ENCODE measurements around the gene GFAP.
A peak's percentile ranks its signal among the peaks of the same experiment; 100 is the strongest.
"Not testable (repeated sequence)": the region's sequence is repeated elsewhere in the genome, so short reads cannot be mapped to it uniquely, and the experiment has no call there.

Gene GFAP

DNA sequence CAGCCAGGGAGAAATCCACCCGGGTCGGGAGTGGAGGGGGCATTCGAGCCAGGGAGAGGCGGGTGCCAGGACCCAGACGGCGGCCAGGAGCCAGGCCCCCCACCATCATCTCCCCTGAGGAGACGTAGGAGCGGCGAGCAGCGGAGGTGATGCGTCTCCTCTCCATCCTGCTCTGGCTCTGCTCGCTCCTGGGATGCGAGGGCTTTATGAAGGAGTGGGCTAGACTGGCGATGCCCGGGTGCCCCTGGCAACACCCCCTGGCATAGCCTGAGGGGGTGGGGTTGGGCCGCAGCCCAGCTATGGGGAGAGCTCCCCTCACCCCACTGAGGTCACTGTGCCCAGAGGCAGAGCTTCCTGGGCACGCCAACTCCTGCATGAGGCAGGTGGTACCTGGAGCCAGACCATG, at the start of gene GFAP:
TSS of gene GFAP (minus strand) at position 180 of the 406 bp plus-strand sequence. CDS start at position 166, 14 bp downstream.
- DNase-seq: peak; percentile 60

DNA sequence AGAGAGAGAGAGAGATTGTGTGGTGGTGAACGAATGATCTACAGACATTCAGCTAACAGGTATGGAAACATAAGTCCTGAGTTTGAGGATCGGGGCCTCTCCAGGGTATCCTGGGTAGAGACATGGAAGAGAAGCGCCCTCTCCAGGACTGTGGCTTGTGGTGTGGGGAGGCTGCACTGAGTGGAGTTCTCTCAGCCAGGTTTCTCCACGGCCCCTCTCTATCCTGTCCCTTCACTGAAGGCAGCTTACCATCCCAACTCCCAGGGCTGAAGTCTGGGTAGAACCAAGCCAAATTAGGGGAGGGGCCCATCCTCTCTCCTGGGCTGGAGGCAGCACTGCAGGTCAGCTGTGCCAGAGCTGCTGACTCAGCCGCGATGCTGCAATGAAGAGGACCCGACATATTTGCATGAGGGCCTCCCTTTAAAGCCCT, 46.6 kb upstream of the GFAP start:
- peak; percentile 8 for DNase-seq

DNA sequence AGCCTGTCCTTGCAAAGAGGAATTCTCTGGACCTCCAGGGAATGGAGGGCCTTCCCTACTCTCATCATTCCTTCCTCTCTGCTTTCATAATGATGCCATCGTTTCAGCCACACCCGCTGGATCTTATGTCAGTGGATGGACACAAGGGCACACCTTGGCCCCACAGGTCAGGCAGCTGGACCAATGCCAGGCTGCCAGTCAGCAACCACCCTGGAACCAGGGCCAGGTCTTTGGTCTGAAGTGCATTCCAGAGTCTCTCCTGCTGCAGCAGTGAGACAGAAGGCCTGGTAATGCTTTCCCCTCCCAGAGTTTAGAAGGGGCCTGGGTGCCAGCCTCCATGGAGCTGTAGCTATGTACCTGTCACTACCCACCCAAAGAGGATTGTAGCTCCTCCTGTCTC, 45.4 kb upstream of the GFAP start:
- DNase-seq: no peak

DNA sequence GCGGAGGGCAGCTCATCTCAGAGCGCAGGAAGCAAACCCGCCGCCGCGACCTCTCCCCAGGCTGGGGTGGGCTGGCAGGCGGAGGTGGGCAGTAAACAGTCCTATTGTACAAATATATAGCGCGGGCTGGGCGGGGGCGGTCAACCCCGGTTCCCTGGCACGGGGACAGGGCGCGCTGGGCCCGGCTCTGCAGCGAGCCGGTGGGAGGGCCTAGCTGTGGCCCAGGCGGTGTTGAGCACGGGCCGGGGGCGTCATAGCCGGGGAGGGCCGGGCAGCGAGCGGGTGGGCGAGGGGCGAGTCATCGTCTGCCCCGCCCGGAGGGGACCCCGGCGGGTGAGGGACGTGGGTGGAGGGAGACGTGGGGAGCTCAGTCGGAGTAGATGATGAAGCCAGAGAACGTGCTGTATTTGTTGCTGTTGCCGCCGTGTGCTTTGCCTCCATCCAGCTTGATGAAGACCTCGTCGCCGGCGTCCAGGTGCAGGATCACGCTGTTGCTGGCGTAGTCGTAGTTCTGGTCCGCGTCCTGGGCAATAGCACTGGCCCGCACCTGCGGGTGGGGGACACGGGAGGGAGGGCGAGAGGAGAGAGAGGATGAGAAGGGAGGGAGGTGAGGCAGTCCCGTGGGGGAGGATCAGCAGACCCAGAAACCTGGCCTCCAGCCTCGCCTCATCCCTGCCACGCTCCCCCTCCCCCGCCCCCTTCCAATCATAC, 44.7 kb upstream of the GFAP start:
- no peak for DNase-seq

DNA sequence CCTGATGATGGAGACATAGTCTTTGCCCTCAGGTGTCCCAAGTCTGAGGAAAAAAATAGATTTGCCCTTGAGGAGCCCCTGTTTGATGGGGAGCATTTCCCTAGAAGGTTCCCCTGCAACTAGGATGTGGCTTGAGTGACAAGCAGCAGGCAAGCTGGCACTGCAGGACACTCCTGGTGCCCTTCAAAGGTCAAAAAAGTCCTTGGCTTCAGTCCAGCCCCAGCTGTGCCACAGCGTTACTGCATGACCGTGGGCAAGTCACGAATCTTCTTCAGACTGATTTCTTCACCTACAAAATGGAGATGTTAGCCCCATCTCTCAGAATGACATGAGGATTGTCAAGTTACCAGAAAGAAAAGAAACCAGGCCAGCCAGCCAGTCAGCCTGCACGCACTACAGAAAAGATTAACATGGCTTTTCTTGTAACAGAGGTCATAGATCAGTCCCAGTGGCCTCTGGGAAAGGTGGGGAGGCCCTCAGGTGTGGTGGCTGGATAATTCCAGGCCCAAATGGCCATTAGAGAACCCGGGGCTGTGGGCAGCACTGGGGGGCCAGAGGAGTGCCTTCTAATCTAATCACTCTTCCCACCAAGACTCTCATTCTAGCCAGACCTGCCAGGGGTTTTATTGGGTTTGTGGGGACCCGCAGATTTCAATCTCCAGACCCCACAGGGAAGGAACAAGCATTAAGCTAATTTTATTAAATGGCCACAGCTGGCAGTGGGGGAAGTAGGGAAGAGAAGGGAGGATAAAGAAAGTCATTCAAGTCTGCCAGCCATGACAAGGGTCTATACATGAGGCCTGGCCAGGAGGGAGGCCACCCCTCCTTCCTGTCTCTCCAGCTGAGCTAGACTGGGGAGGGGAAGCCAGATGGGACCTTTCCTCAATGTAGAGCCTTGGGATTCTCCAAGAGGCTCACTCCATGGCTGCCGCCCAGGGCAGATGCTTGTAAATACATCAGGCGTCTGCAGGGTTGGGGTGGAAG, 42.0 kb upstream of the GFAP start:
- no peak for DNase-seq

DNA sequence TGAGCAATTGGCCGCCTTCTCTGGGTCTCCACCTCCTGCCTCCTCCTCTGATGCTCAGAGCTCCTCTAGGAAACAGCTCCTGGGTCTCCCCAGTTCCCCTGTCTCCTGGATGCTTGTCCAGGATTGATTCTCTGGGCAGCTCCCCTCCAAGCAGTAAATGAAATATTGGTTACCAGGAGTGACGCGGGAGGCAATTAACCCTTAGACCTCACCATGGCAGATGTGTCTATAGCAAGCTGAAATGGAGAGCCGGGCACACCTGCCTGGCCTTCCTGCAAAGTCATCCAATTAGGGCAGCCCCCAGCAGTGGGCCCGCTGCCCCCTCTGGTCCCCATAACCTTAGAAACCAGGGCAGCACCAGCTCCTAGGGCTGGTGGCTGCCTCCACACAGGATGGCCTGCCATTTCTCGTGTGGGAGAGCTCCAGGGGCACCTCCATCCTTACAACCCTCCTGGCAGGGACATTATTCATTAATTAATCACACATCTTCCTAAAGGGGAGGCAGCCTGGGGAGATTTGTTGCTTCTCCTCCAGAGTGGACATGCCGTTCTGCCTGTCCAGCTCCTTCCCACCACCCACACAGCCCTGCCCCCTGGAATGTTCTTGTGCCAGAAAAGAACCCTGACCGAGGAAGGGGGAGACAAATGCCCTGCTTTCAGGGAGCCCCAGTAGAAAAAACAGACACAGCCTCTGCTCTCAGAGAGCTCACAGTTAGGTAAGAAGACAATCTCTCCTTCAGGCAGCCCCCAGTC, 40.5 kb upstream of the GFAP start:
- DNase-seq: no peak

DNA sequence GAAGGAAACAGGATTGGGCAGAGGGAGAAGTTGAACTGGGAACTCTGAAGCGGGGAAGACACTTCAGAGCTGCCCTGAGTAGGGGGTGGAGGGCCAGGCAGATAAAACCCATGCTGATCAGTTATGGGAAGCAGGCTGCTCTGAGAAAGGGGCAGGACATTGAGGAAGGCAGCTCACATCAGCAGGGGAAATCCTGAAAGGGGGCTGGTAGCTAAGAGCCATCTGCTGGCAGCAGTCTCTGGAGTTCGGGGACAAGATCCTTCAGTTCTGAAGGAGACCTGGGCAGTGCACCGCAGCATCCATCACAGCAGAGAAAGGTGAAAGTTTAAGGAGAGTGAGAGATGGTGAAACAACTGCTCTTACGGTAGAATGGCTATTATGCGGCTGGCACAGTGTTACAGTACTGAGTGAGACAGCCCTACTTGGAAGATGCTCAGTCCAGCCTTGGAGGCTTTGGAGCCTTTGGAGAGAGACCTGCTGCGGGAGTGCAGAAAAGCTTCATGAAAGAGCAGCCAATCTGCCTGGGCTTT, 37.7 kb upstream of the GFAP start:
- DNase-seq: no peak

DNA sequence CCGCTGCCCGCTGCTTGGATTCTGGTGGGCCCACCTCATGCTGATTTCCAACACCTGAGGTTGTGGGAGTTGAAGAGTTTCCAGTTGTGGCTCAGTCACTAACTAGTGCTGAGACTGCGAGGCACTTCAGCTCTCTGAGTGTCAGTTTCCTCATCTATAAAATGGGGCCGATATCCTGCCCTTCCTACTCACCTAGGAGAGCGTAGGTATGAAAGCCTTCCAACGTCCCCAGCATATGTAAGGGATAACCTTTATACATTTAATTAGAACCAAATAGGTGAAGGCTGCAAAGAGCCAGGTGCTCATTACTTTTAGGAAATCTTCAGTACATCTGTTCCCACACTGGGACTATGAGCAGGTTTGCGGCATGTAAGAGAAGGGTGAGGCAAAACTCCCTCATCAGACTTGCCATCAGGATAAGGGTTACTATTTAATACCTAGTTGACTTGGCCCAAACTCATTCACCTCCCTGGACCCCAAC, 33.1 kb upstream of the GFAP start:
- no peak for DNase-seq

DNA sequence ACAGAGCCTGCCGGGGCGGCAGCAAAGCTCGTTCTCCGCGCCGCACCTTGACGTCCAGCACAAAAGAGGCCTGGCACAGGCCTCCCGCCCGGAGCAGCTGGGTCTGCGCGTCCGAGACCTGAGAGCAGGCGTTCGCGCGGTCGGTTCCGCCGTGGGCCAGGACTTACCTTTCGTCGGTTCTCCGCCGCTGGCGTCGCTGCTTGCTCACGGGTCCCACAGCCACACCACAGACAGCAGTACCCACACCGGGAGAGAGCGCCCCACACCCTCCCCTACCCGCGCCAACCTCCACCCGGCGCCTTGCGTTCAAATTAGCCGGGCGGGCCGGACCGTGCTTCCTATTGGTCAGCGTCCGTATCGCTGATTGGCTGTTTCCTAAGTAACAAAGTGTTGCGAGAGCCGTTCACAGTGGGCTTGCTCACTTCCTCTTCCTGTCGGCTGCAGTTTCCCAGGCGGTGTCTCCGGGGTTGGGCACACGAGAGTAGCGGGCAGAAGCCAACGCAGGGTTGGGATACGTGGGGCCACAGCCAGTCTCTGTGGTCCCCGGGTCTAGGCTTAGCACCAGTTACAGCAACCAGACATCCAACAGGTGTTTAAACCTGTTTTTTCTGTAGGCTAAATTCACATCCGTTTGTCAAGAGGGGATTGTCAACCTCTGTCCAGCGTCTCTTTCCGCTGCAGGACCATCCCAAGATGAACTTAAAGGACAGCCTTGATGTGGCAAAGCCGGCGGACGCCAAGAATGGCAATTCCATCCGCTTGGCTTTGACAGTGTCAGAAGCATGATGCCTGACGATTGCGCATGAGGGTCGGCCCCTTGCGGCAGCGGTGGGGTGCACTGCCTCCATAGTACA, 32.4 kb upstream of the GFAP start, which contains the start of gene KIF18B:
TSS of gene KIF18B (minus strand) at position 313 of the 854 bp plus-strand sequence. CDS start 11,429 bp downstream, outside the sequence.
- peak; percentile 93 for DNase-seq

DNA sequence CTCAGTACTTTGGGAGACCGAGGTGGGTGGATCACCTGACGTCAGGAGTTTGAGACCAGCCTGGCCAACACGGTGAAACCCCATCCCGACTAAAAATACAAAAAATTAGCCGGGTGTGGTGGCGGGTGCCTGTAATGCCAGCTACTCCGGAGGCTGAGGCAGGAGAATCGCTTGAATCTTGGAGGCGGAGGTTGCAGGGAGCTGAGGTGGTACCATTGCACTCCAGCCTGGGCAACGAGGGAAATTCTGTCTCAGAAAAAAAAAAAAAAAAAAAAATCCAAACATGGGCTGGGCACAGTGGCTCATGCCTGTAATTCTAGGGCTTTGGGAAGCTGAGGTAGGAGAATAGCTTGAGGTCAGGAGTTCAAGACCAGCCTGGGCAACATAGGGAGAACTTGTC, 30.4 kb upstream of the GFAP start:
- not testable (repeated sequence) for DNase-seq

DNA sequence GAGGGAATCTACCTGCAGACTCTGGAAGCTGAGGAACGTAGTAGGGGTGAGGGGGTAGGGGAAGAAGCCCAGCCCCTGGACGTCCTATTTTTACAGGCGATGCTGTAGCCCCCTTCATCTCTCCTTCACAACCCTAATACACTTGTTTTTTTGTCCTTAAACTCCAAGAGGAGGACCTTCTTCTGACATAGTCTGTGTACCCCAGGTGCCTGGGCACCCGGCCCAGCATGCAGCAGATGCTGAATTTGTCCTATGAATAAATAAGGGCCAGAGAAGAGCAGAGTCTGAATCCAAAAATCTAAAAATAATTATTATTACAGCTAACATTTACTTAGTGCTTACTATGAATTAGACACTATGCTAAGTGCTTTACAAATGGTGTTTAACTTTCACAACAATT, 27.2 kb upstream of the GFAP start:
- DNase-seq: peak; percentile 60

DNA sequence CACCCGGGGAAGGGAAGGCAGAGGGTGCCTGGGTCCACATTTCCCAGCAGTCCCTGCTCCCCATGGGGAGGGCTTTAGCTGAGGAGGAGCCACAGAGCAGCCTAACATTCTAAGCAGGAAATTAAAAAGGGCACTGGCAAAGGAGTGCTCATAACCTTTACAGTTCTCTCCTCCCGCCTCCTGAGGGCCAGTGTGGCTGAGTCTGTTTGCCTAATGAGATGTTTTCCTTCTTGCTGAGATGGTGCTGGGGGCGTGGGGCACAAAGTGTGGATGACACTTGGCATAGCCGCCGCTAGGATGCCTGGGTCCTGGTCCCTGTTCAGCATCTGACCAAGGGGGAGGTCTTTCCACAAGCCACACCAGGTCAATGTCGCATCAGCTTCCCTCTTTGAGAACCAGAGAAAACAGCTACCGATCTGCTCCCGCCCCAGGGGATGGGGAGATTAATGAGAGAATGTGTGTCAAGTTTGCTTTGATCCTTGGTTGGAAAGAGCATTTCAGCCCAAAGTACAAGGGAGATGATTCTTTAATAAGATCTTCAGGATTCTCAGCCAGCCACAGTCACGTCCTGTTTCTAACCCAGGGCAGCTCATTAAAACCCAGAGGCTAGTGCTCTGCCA, 26.5 kb upstream of the GFAP start:
- no peak for DNase-seq

DNA sequence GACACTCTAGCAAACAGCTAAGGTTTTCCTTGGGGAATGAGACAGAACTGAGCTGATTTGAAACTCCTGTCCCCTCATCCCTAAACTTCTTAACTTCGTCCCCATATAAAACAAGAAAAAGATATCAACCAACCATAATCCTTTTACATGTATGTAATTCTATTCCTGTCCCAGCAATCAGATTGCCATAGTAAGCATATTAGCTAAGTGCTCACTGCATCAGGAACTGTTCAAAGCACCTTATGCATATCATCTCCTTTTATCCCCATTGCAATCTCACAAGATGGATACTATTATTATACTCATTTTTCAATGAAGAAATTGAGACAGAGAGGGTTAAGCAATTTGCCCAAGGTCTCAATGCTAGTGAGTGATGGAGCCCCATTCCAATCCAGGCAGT, 25.5 kb upstream of the GFAP start:
- DNase-seq: no peak

DNA sequence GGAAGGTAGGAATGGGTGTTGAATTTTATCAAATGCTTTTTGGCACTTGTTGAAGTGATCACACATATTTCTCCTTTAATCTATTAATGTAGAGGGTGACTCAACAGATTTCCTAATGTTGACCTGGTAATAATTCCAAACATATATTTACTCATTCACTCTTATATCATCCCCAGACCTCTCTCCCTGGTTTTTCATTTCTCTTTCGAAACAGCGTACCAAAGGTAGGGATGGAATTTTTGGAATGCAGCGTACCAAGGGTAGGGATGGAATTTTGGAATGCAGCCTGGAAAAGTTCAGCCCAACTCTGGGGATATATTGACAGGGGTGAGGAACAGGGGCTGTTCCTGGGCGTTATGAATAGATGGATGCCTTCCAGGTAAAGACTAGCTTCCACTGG, 25.0 kb upstream of the GFAP start:
- DNase-seq: no peak

DNA sequence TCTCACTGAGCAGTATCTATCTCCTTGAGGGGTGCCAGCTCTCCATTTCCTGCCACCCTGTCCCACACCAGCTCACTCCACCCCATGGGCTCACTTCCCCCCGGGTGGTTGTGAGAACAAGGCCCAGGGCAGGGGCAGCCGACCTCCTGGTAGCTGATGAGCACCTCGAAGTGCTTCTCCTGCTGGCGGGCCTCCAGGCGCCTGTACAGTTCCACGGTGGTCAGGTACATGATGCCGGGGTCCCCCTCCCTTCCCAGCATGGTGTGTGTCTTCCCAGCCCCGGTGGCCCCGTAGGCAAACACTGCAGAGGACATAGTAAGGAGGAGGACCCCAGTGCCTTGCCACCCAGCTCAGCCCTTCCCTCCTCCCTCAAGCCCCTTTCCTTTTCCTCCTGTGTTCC, 19.8 kb upstream of the GFAP start:
- DNase-seq: no peak

DNA sequence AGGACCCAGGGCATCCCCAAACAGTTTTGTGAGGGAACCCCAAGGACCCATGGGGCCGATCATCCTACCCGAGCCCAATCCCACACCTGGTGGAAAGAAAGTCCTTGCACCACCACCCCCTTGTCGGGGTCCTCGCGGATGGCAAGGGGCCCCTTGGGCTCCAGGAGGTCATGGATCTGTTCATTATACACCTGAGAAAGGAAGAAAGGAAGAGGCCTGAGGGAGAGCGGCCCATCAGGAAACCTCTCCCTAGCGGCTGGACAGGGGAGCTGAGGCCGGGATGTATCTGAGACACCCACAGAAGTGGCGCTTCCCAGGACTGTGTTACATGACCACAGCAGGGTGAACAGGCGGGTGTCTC, 19.4 kb upstream of the GFAP start:
- DNase-seq: no peak

DNA sequence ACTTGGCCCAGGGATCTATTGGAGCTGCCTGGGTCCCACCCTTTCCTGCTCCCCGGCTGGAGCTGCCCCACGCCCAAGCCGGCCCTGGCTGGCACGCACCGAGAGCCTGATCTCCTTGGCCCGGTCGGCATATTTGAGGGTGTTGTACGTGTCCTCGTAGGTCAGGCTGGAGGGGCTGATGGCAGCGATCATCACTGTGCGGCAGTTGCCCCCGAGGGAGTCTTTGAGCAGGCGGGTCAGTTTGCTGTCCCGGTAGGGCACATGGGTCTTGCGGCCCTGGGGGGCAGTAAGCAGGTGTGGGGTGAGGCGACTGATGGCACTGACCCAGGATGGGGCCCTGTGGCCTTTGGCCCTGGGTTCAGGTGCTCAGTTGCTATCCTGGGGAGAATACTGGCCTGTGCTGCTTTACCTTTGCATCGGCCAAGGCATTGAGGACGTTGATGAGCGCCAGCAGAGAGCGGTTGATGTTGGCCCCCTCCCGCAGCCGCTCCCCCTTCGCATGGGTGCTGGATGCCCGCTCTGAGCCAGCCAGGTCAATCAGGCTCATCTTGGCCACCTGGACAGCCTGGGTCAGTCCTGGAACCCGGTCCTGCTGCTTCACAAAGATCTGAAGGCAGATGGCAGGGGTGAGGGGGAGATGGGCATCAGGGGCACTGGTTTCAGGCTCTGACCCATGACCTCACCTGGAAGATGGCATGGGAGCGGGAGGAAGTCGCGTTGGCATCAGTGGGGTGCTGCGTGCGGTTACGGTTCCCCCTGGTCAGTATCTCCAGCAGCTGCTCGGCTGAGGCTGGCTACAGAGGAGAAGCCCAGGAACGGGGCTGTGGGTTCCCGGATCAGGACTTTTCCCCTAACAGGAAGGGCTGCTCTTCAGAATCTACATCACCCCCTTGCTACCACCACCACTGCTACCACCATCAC, 18.8 kb upstream of the GFAP start:
- DNase-seq: no peak

DNA sequence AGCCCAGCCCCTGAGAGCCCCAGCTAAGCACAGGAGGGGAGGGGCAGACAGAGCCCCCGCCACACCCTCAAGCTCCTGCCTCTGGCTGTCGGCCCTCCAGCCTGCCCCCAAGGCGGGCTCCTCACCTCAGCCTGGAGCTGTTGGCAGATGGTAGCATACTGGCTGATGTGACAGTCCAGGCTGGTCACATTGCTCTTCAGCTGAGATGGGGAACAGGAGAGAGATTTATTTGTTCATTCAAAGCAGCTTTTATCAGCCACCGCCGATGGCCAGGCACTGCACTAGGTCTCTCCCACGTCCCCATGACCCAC, 17.4 kb upstream of the GFAP start:
- no peak for DNase-seq

DNA sequence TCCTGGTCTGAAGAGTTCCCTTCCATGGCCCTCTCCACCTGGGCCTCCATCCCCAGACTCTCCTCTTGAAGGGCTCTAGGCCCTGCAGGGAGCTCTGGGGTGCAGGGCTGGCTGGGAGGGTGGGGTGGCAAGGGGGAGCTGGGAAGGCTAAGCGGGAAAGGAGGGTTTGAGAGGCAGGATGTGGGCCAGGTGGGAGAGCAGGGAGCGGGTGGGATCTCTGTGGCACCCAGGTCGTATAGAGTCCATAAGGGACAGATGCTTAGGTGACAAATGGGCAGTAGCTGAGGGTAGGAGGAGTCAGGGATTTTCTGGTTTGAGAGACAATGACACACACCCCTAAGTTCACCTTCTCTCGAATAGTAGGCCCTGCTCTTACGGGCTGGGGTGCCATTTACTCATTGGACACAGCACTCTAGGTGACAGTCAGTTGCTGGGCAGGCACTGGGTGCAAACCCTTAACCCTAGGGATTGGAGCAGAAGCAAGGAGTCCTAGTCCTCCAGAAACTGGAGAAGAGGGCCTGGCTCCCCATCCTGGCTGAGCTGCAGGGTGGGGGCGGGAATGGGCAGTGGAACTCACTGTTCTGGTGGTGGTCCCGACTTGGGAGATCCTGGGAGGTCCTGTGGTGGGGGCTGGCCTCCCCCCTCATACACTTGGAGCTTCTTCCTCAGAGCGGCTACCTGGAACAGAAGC, 16.9 kb upstream of the GFAP start:
- no peak for DNase-seq

DNA sequence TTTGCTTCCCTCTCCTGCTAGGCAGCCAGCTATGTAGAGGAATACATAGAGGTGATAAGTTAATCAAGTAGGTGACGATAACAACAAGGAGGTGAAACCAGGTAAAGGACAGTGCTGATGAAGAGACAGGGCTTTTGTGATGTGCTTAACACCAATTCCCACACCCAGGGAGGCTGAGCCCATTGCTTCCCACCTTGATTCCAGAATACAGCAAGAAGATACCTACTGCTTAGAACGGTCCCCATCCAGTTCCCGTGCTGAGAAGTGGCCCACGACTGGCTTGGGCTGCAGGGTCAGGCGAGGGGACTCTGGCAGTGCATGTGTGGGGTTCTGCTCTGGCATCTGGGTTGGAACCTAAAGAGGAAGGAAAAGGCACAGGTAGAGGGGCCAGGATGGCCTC, 16.1 kb upstream of the GFAP start:
- DNase-seq: no peak
